UCSD-AML1 (cell line): ENCODE measurements around the gene CRNKL1.
"Not testable (repeated sequence)": the region's sequence is repeated elsewhere in the genome, so short reads cannot be mapped to it uniquely, and the experiment has no call there.

Source experiments
- DNase-seq: peaks from one replicate; lab custom pipeline; 2025; ENCODE audit not compliant: unreplicated experiment; lab: John Stamatoyannopoulos, UW

CRNKL1 gene

GRCh38 chr20:20010639-20011500 lies 41.4 kb downstream of the CRNKL1 start:
- no peak for DNase-seq

GRCh38 chr20:20009784-20010253 lies 42.4 kb downstream of the CRNKL1 start:
- DNase-seq: no peak

- no peak for DNase-seq
Measured at GRCh38 chr20:20005342-20005741, 46.9 kb downstream of the CRNKL1 start.

- not testable (repeated sequence) for DNase-seq
Measured at GRCh38 chr20:20003955-20004322, 48.3 kb downstream of the CRNKL1 start.

- no peak for DNase-seq
Measured at GRCh38 chr20:20003031-20003954, 49.0 kb downstream of the CRNKL1 start.

GRCh38 chr20:20002101-20002998 lies 49.9 kb downstream of the CRNKL1 start:
- no peak for DNase-seq

GRCh38 chr20:20000211-20000968 lies 51.9 kb downstream of the CRNKL1 start:
- DNase-seq: no peak

GRCh38 chr20:19998990-19999705 lies 53.1 kb downstream of the CRNKL1 start:
- DNase-seq: no peak

GRCh38 chr20:19996917-19997316 lies 55.3 kb downstream of the CRNKL1 start:
- no peak for DNase-seq

GRCh38 chr20:19996222-19996621 lies 56.0 kb downstream of the CRNKL1 start:
- DNase-seq: no peak

GRCh38 chr20:19995220-19995863 lies 56.9 kb downstream of the CRNKL1 start:
- no peak for DNase-seq

- DNase-seq: no peak
Measured at GRCh38 chr20:19993958-19994669, 58.2 kb downstream of the CRNKL1 start.

- no peak for DNase-seq
Measured at GRCh38 chr20:19992996-19993908, 59.0 kb downstream of the CRNKL1 start.

GRCh38 chr20:19991854-19992253 lies 60.4 kb downstream of the CRNKL1 start:
- no peak for DNase-seq

- no peak for DNase-seq
Measured at GRCh38 chr20:19991308-19991707, 61.0 kb downstream of the CRNKL1 start.

GRCh38 chr20:19990850-19991249 lies 61.4 kb downstream of the CRNKL1 start:
- no peak for DNase-seq

GRCh38 chr20:19987046-19987445 lies 65.2 kb downstream of the CRNKL1 start:
- DNase-seq: no peak
